ENCODE measurements around the gene TBX4. TPM values are rescaled to one million over a fixed set of nuclear protein-coding genes. Genes with fewer than 3 reads are reported as not detected.

TBX4 gene
- total and polyA plus RNA-seq, 12 donors: 0.03 TPM; not detected in 11

DNA sequence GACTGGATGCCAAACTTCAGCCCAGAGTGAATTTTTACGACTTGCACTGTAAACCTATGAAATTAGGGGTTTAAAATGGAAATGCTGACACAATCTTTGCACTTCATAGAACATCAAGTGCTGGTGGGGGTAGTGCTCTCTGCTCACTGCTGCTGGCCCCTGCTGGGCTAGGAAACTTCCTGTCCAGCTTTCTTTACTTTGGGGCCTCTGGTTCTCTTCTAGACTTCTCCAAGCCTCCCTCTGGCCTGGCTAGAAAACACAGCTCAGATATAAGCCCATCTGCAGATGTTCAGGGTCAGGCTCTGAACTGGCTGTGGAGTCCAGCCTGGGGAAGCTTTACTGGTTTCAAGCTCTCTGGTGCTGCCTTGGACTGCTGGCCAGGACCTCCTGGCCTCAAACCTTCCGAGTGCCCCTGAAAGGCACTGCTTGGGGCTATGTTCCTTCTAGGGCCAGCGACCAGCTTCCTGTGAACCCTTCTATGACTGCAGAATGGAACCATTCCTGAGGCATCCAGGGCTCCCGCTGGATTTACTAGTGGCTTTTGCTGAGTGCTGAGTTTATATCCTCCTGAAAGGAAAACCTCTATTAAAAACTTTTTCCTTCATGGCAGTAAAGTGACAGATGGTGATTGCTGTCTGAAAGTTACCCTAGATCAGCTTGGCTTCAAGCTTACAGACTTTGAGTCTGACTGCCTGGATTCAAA, 59.4 kb downstream of the TBX4 start:
- ATAC-seq: no peak
- H3K27ac ChIP-seq: no peak overlapping the region
- no peaks in the 10 kb centered on the region for H3K9me3 ChIP-seq
- no peak for DNase-seq
- 78 to 91% methylated on average over 4 of the region's 4 CpGs for WGBS, 2 donors
- H3K36me3 ChIP-seq: no peaks in the 10 kb centered on the region
- H3K4me1 ChIP-seq: no peaks in the 10 kb centered on the region
- peaks cover 0 to 25% (median 5%) of the 10 kb centered on the region in 7 donors for H3K27me3 ChIP-seq
- H3K4me3 ChIP-seq: no peak overlapping the region
- intact Hi-C loops (cut with DNase I): no loop called here
- TF ChIP-seq, protein P1, sequence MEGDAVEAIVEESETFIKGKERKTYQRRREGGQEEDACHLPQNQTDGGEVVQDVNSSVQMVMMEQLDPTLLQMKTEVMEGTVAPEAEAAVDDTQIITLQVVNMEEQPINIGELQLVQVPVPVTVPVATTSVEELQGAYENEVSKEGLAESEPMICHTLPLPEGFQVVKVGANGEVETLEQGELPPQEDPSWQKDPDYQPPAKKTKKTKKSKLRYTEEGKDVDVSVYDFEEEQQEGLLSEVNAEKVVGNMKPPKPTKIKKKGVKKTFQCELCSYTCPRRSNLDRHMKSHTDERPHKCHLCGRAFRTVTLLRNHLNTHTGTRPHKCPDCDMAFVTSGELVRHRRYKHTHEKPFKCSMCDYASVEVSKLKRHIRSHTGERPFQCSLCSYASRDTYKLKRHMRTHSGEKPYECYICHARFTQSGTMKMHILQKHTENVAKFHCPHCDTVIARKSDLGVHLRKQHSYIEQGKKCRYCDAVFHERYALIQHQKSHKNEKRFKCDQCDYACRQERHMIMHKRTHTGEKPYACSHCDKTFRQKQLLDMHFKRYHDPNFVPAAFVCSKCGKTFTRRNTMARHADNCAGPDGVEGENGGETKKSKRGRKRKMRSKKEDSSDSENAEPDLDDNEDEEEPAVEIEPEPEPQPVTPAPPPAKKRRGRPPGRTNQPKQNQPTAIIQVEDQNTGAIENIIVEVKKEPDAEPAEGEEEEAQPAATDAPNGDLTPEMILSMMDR (IDR thresholded peaks at IDR 0.05): no peak

DNA sequence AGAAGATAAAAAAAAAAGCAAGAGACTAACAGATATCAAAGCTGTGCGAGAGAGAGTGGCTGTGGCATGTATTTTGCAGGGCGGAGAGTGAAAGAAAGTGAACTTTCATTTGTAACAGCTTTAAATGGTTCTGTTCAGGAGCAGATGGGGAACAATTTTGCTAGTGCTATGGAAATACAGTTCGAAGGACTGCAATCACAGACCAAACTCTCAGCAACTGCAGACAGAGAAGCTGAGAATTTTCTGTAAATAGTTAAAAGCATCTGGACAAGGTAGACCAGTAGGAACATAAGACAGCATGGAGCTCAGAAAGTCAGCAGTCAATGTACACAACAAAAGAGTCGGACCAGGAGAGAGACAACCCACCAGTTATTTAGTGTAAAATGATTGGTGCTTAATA, 62.3 kb downstream of the TBX4 start:
- Histone ChIP-seq H3K4me3 (no peak overlapping the region), H3K36me3 (no peaks in the 10 kb centered on the region), H3K27me3 (peaks cover 0 to 18% (median 0%) of the 10 kb centered on the region in 7 donors), H3K27ac (no peak overlapping the region), H3K4me1 (no peaks in the 10 kb centered on the region), H3K9me3 (no peaks in the 10 kb centered on the region)
- ATAC-seq: no peak
- intact Hi-C loops (cut with DNase I): no loop called here
- WGBS, 2 donors: 77 to 79% methylated on average over 4 of the region's 4 CpGs
- no peak for DNase-seq
- TF ChIP-seq, protein P1 (IDR thresholded peaks at IDR 0.05): no peak

DNA sequence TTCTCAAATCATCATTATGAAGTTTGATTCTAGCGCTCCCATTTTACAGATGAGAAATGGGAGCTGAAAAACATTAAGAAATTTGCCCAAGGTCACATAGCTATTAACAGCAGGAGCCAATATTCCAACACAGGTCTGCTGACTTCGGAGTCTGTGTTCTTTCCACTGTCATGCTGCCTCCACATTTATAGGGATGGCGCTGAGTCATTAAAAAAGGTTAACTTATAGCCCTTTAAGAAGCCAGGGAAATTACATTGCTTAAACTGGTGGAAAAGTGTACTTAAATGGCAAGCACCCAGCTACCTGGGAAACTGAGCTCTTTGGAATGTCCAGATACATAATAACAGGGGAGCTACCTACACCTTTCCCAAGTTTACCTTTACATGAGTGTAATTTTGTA, 65.0 kb downstream of the TBX4 start:
- DNase-seq (no peak), ATAC-seq (no peak)
- H3K4me1 ChIP-seq: no peaks in the 10 kb centered on the region
- no peak overlapping the region for H3K27ac ChIP-seq
- 91 to 96% methylated on average over 3 of the region's 3 CpGs for WGBS, 2 donors
- H3K9me3 ChIP-seq: no peaks in the 10 kb centered on the region
- no peaks in the 10 kb centered on the region for H3K36me3 ChIP-seq
- peaks cover 0 to 24% (median 5%) of the 10 kb centered on the region in 7 donors for H3K27me3 ChIP-seq
- intact Hi-C loops (cut with DNase I): no loop called here
- TF ChIP-seq, protein P1 (IDR thresholded peaks at IDR 0.05): no peak
- no peak overlapping the region for H3K4me3 ChIP-seq

DNA sequence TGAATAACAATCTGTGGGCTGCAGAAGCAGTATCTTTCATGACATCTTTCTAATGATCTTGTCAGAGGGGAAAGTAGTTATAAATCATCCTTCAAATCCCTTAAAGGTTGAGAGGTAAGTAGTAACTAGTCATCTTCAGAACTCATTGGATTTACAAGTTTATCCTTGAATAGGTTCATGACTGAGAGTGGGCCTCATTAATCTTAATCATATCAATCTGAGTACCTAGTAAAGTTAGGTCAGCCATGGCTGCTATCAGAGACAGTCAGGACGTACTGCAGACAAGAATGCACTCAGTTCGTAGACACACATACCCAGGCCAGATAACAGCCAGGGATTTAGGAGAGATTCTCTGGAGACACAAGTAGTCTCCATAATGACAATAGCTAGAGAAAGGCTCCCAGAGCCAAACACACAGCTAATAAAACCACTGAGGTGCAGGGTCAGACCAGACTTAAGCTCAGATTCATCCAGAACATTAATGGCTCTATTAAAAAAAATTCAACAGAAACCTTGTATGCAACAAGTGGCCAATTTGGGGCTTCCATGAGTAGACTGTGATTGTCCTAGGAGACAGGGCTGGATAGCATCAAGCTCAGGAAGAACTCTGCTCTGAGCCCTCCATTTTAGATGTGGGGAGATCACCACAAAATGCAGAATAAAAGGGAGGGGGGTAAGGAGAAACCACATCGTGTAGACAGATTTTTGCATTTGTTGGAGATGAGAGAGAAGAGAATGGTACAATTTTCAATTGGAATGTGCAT, 65.8 kb downstream of the TBX4 start:
- no peaks in the 10 kb centered on the region for H3K36me3 ChIP-seq
- ATAC-seq (no peak), DNase-seq (no peak)
- no peaks in the 10 kb centered on the region for H3K4me1 ChIP-seq
- WGBS, 2 donors: 42 to 47% methylated on average over 3 of the region's 3 CpGs
- no peaks in the 10 kb centered on the region for H3K9me3 ChIP-seq
- peaks cover 0 to 21% (median 5%) of the 10 kb centered on the region in 7 donors for H3K27me3 ChIP-seq
- TF ChIP-seq, protein P1 (IDR thresholded peaks at IDR 0.05): no peak
- intact Hi-C loops (cut with DNase I): no loop called here
- H3K27ac ChIP-seq: no peak overlapping the region
- no peak overlapping the region for H3K4me3 ChIP-seq

Measured in heart right ventricle (tissue), 16 donors.